Measurements from ENCODE around the gene BABAM2. TPM values are rescaled to one million over a fixed set of nuclear protein-coding genes. Genes with fewer than 3 reads are reported as not detected.

The BABAM2 gene
- total RNA-seq, 1 donor, result 28.5 TPM

GRCh38 chr2:28226558-28226957, 336.0 kb downstream of the BABAM2 start:
- DNase-seq (ENCODE audit: low read depth), result no peak
- H3K4me3 ChIP-seq (ENCODE audit: low read depth, low read length), result no peak overlapping the region
- TF ChIP-seq CTCF (IDR thresholded peaks at IDR 0.05; ENCODE audit: insufficient read depth, low read depth, low read length), result no peak

- no peak for DNase-seq (ENCODE audit: low read depth)
- TF ChIP-seq CTCF (IDR thresholded peaks at IDR 0.05; ENCODE audit: insufficient read depth, low read depth, low read length), result no peak
- no peak overlapping the region for H3K4me3 ChIP-seq (ENCODE audit: low read depth, low read length)
These were observed 337.0 kb downstream of the BABAM2 start for GRCh38 chr2:28227498-28227897.

- peak; percentile 30 for DNase-seq (ENCODE audit: low read depth)
- no peak overlapping the region for H3K4me3 ChIP-seq (ENCODE audit: low read depth, low read length)
- peak; percentile 39 for TF ChIP-seq CTCF (IDR thresholded peaks at IDR 0.05; ENCODE audit: insufficient read depth, low read depth, low read length)
These were observed 338.0 kb downstream of the BABAM2 start for GRCh38 chr2:28228434-28228995.

GRCh38 chr2:28231110-28231631, 340.6 kb downstream of the BABAM2 start:
- no peak for TF ChIP-seq CTCF (IDR thresholded peaks at IDR 0.05; ENCODE audit: insufficient read depth, low read depth, low read length)
- DNase-seq (ENCODE audit: low read depth), result peak; percentile 44
- H3K4me3 ChIP-seq (ENCODE audit: low read depth, low read length), result no peak overlapping the region

GRCh38 chr2:28232295-28232694, 341.8 kb downstream of the BABAM2 start:
- peak; percentile 88 for DNase-seq (ENCODE audit: low read depth)
- no peak overlapping the region for H3K4me3 ChIP-seq (ENCODE audit: low read depth, low read length)
- no peak for TF ChIP-seq CTCF (IDR thresholded peaks at IDR 0.05; ENCODE audit: insufficient read depth, low read depth, low read length)

GRCh38 chr2:28233164-28233676, 342.7 kb downstream of the BABAM2 start:
- H3K4me3 ChIP-seq (ENCODE audit: low read depth, low read length), result no peak overlapping the region
- peak; percentile 34 for DNase-seq (ENCODE audit: low read depth)
- no peak for TF ChIP-seq CTCF (IDR thresholded peaks at IDR 0.05; ENCODE audit: insufficient read depth, low read depth, low read length)

GRCh38 chr2:28234807-28235206, 344.3 kb downstream of the BABAM2 start:
- H3K4me3 ChIP-seq (ENCODE audit: low read depth, low read length), result no peak overlapping the region
- no peak for DNase-seq (ENCODE audit: low read depth)
- TF ChIP-seq CTCF (IDR thresholded peaks at IDR 0.05; ENCODE audit: insufficient read depth, low read depth, low read length), result no peak
